Upper lobe of right lung (tissue), 1 donor: Measurements from ENCODE around the gene DPP3. TPM values are rescaled to one million over a fixed set of nuclear protein-coding genes. Genes with fewer than 3 reads are reported as not detected.

Experiments used
- ATAC-seq: fragments of 200-7000 bp; cut with Tn5 transposase; one replicate; pipeline ENCODE4 v1.9.1; 2020; ENCODE audit warnings: mild to moderate bottlenecking, moderate library complexity
- DNase-seq: peaks from one replicate; pipeline ENCODE4 v3.0.0-alpha.2; 2020
- H3K27ac ChIP-seq: fragments of 200-600 bp; one replicate; pipeline ENCODE4 v1.8.0; 2022
- H3K27me3 ChIP-seq: fragments of 200-600 bp; one replicate; pipeline ENCODE4 v1.8.0; 2022; ENCODE audit warnings: mild to moderate bottlenecking
- H3K36me3 ChIP-seq: fragments of 200-600 bp; one replicate; pipeline ENCODE4 v1.8.0; 2022
- H3K4me1 ChIP-seq: fragments of 200-600 bp; one replicate; pipeline ENCODE4 v1.8.0; 2022
- H3K4me3 ChIP-seq: fragments of 200-600 bp; one replicate; pipeline ENCODE4 v1.8.0; 2022; ENCODE audit warnings: mild to moderate bottlenecking
- H3K9me3 ChIP-seq: fragments of 200-600 bp; one replicate; pipeline ENCODE4 v1.8.0; 2022
- CTCF ChIP-seq: fragments of 200-600 bp; IDR thresholded peaks from one replicate; pipeline ENCODE4 v1.8.0; 2022; ENCODE audit warnings: antibody characterized with exemption
- intact Hi-C: fragments of 100-400 bp; cut with DNase I; formaldehyde crosslinking; loops from one replicate; pipeline ENCODE4 v1.11.0; 2022
- total RNA-seq: library from RNA; stranded (reverse); fragmentation: NEBNext Ultra II Directional; extraction: Animal tissue kit (Norgen Biotek cat#: 25700); gene quantifications from one replicate; pipeline ENCODE4 v1.2.1, GENCODE V29; 2021
- donor health status: DM: no; HTN: yes; CAD: no; lungs with severe emphysema.

The DPP3 gene
- total RNA-seq, 1 donor from 2014 or later = 31.9 TPM

GRCh38 chr11:66510271-66510989 lies 30.2 kb downstream of the DPP3 start, which contains the start of gene BBS1:
BBS1 (plus strand) TSS chr11:66510635; CDS start chr11:66510660, 25 bp downstream.
- intact Hi-C loops = no loop called here
- peak within 1 kb of the TSS; percentile 92 for H3K4me3 ChIP-seq
- peak; percentile 93 for DNase-seq
- no peak for TF ChIP-seq CTCF
- no peaks in the 10 kb centered on the region for H3K27me3 ChIP-seq
- peak; percentile 98 for ATAC-seq
- H3K4me1 ChIP-seq = peaks cover 15% of the 10 kb centered on the region
- H3K36me3 ChIP-seq = peaks cover 2% of the 10 kb centered on the region
- no peaks in the 10 kb centered on the region for H3K9me3 ChIP-seq
- peak within 1 kb of the TSS; percentile 74 for H3K27ac ChIP-seq

GRCh38 chr11:66510990-66511339 lies 30.7 kb downstream of the DPP3 start:
- H3K36me3 ChIP-seq = no peaks in the 10 kb centered on the region
- no peaks in the 10 kb centered on the region for H3K9me3 ChIP-seq
- TF ChIP-seq CTCF = no peak
- no peaks in the 10 kb centered on the region for H3K27me3 ChIP-seq
- ATAC-seq (no peak), DNase-seq (no peak)
- intact Hi-C loops = no loop called here
- peaks cover 15% of the 10 kb centered on the region for H3K4me1 ChIP-seq
- peak overlapping the region; percentile 74 for H3K27ac ChIP-seq
- peak overlapping the region; percentile 92 for H3K4me3 ChIP-seq

DNA sequence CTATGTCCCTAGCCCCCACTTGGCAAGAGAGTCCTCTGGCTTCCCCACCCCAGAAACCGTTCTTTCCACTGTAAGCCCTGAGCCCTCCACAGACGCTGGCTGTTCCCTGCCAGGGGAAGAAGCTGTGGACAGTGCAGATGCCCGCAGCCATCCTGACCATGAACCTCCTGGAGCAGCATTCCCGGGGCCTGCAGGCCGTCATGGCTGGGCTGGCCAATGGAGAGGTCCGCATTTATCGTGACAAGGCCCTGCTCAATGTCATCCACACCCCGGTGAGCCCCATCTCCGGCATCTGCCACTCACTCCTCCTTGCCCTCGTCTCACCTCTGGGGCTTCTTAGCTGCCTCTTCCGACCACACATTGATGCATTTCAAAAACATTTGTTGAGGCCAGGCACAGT lies 43.4 kb downstream of the DPP3 start:
- Histone ChIP-seq H3K27ac (no peak overlapping the region), H3K27me3 (no peaks in the 10 kb centered on the region), H3K4me3 (no peak overlapping the region), H3K9me3 (no peaks in the 10 kb centered on the region), H3K4me1 (no peaks in the 10 kb centered on the region), H3K36me3 (peaks cover 68% of the 10 kb centered on the region)
- no peak for TF ChIP-seq CTCF
- intact Hi-C loops = no loop called here
- ATAC-seq = no peak
- no peak for DNase-seq

DNA sequence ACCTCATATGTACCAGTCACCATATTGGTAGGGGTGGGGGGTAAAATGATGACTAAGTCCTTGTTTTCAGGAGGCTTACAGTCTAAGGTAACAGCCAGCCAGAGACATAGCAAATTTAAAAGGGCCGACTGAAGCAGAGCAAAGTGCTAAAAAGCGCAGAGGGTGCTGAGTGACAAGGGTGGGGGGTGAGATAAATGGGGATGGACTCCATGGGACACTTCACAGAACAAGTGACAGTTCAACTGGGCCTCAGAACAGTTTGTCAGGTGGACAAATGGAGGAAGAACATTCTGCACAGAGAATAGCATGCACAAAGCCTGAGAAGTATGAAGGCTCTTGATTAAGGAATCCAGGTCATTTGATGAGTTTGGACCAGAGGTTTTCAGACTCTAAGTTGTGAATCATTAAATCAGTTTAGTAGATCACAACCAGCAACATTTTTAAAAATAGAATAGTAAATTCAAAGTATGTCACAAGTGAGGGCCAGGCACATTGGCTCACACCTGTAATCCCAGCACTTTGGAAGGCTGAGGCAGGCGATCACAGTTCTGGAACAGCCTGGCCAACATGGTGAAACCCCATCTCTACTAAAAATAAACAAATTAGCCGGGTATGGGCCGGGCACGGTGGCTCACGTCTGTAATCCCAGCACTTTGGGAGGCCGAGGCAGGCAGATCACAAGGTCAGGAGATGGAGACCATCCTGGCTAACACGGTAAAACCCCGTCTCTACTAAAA lies 44.2 kb downstream of the DPP3 start:
- DNase-seq (no peak), ATAC-seq (no peak)
- H3K4me3 ChIP-seq = no peak overlapping the region
- intact Hi-C loops = no loop called here
- no peaks in the 10 kb centered on the region for H3K4me1 ChIP-seq
- no peak for TF ChIP-seq CTCF
- H3K9me3 ChIP-seq = no peaks in the 10 kb centered on the region
- no peaks in the 10 kb centered on the region for H3K27me3 ChIP-seq
- H3K27ac ChIP-seq = no peak overlapping the region
- peaks cover 60% of the 10 kb centered on the region for H3K36me3 ChIP-seq

DNA sequence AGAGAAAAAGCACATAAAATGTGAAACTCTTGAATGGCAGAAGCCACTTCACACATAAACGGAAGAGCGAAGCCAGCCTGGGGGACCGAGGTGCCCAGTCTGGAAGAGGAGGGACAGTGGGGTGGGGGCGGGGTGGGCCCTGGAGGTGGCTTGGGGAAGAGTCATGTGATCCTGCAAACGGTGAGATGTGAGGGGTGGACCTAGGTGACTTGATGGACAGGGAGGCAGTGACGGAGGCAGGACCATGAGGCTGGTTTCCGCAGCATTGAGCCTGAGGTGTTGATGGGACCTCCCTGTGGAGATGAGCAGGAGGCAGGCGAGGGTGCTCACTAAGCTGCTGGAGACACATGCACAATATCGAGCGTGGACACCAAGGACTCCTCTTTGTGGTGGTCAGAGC lies 48.8 kb downstream of the DPP3 start:
- no peak for DNase-seq
- TF ChIP-seq CTCF = no peak
- no peak for ATAC-seq
- Histone ChIP-seq H3K4me1 (no peaks in the 10 kb centered on the region), H3K4me3 (no peak overlapping the region), H3K36me3 (peaks cover 32% of the 10 kb centered on the region), H3K27me3 (no peaks in the 10 kb centered on the region), H3K9me3 (no peaks in the 10 kb centered on the region), H3K27ac (no peak overlapping the region)
- intact Hi-C loops = no loop called here
